Amygdala (tissue), 56 donors: ENCODE data around the gene UNC5A.
"Not testable (repeated sequence)": the region's sequence is repeated elsewhere in the genome, so short reads cannot be mapped to it uniquely, and the experiment has no call there.

ENCODE experiments used
- DNase-seq, 56 donors: peaks; one replicate each; lab custom pipeline; 2025; lab: John Stamatoyannopoulos, UW

UNC5A gene

GRCh38 chr5:176859916-176860315 lies 49.6 kb downstream of the UNC5A start:
- no peak for DNase-seq

GRCh38 chr5:176860381-176860780 lies 50.0 kb downstream of the UNC5A start:
- no peak for DNase-seq

- no peak for DNase-seq
Observed at GRCh38 chr5:176861276-176861675, 50.9 kb downstream of the UNC5A start.

- DNase-seq = no peak
Observed at GRCh38 chr5:176862330-176862995, 52.1 kb downstream of the UNC5A start.

GRCh38 chr5:176863041-176863764 lies 52.8 kb downstream of the UNC5A start:
- DNase-seq = no peak

- no peak for DNase-seq
Observed at GRCh38 chr5:176863765-176864098, 53.4 kb downstream of the UNC5A start.

- no peak for DNase-seq
Observed at GRCh38 chr5:176864755-176865154, 54.4 kb downstream of the UNC5A start.

GRCh38 chr5:176865964-176866363 lies 55.6 kb downstream of the UNC5A start:
- no peak for DNase-seq

- no peak for DNase-seq
Observed at GRCh38 chr5:176866707-176867310, 56.5 kb downstream of the UNC5A start.

- no peak for DNase-seq
Observed at GRCh38 chr5:176868126-176868525, 57.8 kb downstream of the UNC5A start.

GRCh38 chr5:176868731-176869130 lies 58.4 kb downstream of the UNC5A start:
- DNase-seq = no peak

GRCh38 chr5:176869501-176870109 lies 59.2 kb downstream of the UNC5A start:
- DNase-seq = no peak

GRCh38 chr5:176870110-176870591 lies 59.8 kb downstream of the UNC5A start:
- peak in 12 of 56 donors; percentile 14 to 64 (median 29) for DNase-seq

- not testable (repeated sequence) for DNase-seq
Observed at GRCh38 chr5:176870644-176871043, 60.3 kb downstream of the UNC5A start.

- DNase-seq = not testable (repeated sequence)
Observed at GRCh38 chr5:176872586-176872985, 62.2 kb downstream of the UNC5A start.

- DNase-seq = not testable (repeated sequence)
Observed at GRCh38 chr5:176873011-176873410, 62.7 kb downstream of the UNC5A start.

GRCh38 chr5:176873541-176874172 lies 63.3 kb downstream of the UNC5A start:
- no peak for DNase-seq

GRCh38 chr5:176874198-176874780 lies 63.9 kb downstream of the UNC5A start:
- DNase-seq = no peak

GRCh38 chr5:176875014-176875550 lies 64.7 kb downstream of the UNC5A start:
- DNase-seq = no peak
